Mesenchymal stem cell (in vitro differentiated cells and primary cell): ENCODE measurements around the gene PLA2G2D.
"Not testable (repeated sequence)": the region's sequence is repeated elsewhere in the genome, so short reads cannot be mapped to it uniquely, and the experiment has no call there.

ENCODE experiments used
- DNase-seq: peaks from one replicate; pipeline ENCODE4 v3.0.0-alpha.2; 2013
- H2AFZ ChIP-seq: one replicate; pipeline ENCODE4 v1.6.1; 2013; ENCODE audit warnings: low read depth, mild to moderate bottlenecking, control low read depth, inconsistent platforms, low read length, moderate library complexity
- H2AK5ac ChIP-seq: 2 replicates; pipeline ENCODE4 v1.6.1; 2013; ENCODE audit warnings: low read length, moderate library complexity, mild to moderate bottlenecking, inconsistent platforms; ENCODE audit not compliant: severe bottlenecking
- H2BK120ac ChIP-seq: one replicate; pipeline ENCODE4 v1.6.1; 2013; ENCODE audit warnings: low read depth, mild to moderate bottlenecking, inconsistent platforms, low read length, moderate library complexity
- H2BK12ac ChIP-seq, 2 experiments: one replicate each; pipeline ENCODE4 v1.6.1; 2013; ENCODE audit warnings: inconsistent platforms in 2 of 2, low read length in 2 of 2, mild to moderate bottlenecking in 2 of 2, moderate library complexity in 2 of 2, control low read depth in 1 of 2
- H2BK15ac ChIP-seq: one replicate; pipeline ENCODE4 v1.6.1; 2013; ENCODE audit warnings: mild to moderate bottlenecking, low read depth, inconsistent platforms; ENCODE audit not compliant: poor library complexity, severe bottlenecking
- H2BK5ac ChIP-seq: 2 replicates; pipeline ENCODE4 v1.6.1; 2013; ENCODE audit warnings: low read depth, mild to moderate bottlenecking, low read length, control low read depth, inconsistent platforms; ENCODE audit not compliant: poor library complexity, severe bottlenecking
- H3K14ac ChIP-seq, 2 experiments: one replicate each; pipeline ENCODE4 v1.6.1; 2013; ENCODE audit warnings: inconsistent platforms in 2 of 2, low read length in 2 of 2, control low read depth in 1 of 2, mild to moderate bottlenecking in 1 of 2, moderate library complexity in 1 of 2
- H3K18ac ChIP-seq, 2 experiments: one replicate each; pipeline ENCODE4 v1.6.1; 2013; ENCODE audit warnings: inconsistent platforms in 2 of 2, low read length in 2 of 2, control low read depth in 1 of 2, low read depth in 1 of 2, mild to moderate bottlenecking in 1 of 2
- H3K23ac ChIP-seq, 2 experiments: one replicate each; pipeline ENCODE4 v1.6.1; 2013; ENCODE audit warnings: inconsistent platforms in 2 of 2, low read length in 2 of 2, mild to moderate bottlenecking in 2 of 2, moderate library complexity in 2 of 2, control low read depth in 1 of 2
- H3K27ac ChIP-seq: 2 replicates; pipeline ENCODE4 v1.5.1; 2013; ENCODE audit warnings: mild to moderate bottlenecking, moderate library complexity, low read length, control low read depth, inconsistent platforms; ENCODE audit not compliant: poor library complexity, severe bottlenecking
- H3K27me3 ChIP-seq, 2 experiments: 2 replicates each; pipeline versions ENCODE4 v1.6.1 to v1.7.0; 2013; ENCODE audit warnings: low read length in 2 of 2, mild to moderate bottlenecking in 2 of 2, moderate library complexity in 2 of 2, control low read depth in 1 of 2, inconsistent platforms in 1 of 2; ENCODE audit not compliant: control insufficient read depth in 1 of 2, insufficient read depth in 1 of 2
- H3K36me3 ChIP-seq, 2 experiments: 2 replicates each; pipeline versions ENCODE4 v1.6.1 to v1.7.0; 2013; ENCODE audit warnings: low read length in 2 of 2, control low read depth in 1 of 2, inconsistent platforms in 1 of 2, low read depth in 1 of 2, mild to moderate bottlenecking in 1 of 2; ENCODE audit not compliant: insufficient read depth in 2 of 2, control insufficient read depth in 1 of 2
- H3K4ac ChIP-seq, 2 experiments: one replicate each; pipeline ENCODE4 v1.6.1; 2013; ENCODE audit warnings: inconsistent platforms in 2 of 2, low read length in 2 of 2, mild to moderate bottlenecking in 2 of 2, moderate library complexity in 2 of 2, control low read depth in 1 of 2, low read depth in 1 of 2
- H3K4me1 ChIP-seq: 2 replicates; pipeline ENCODE4 v1.6.1; 2013; ENCODE audit warnings: low read depth, low read length, control low read depth; ENCODE audit not compliant: control insufficient read depth, insufficient read depth
- H3K4me2 ChIP-seq: 2 replicates; pipeline ENCODE4 v1.6.1; 2013; ENCODE audit warnings: low read length, mild to moderate bottlenecking, inconsistent platforms; ENCODE audit not compliant: poor library complexity, severe bottlenecking
- H3K4me3 ChIP-seq, 2 experiments: 2 replicates each; pipeline versions ENCODE4 v1.5.1 to v1.7.0; 2013; ENCODE audit warnings: low read length in 2 of 2, mild to moderate bottlenecking in 2 of 2, control low read depth in 1 of 2, low read depth in 1 of 2; ENCODE audit not compliant: insufficient read depth in 1 of 2
- H3K79me1 ChIP-seq: replicated peaks from 2 replicates; pipeline ENCODE4 v1.6.1; 2013; ENCODE audit warnings: mild to moderate bottlenecking, control low read depth, low read length, inconsistent platforms; ENCODE audit not compliant: poor library complexity, severe bottlenecking
- H3K9ac ChIP-seq: 2 replicates; pipeline ENCODE4 v1.7.0; 2013; ENCODE audit warnings: mild to moderate bottlenecking, low read length, moderate library complexity
- H3K9me3 ChIP-seq: 2 replicates; pipeline ENCODE4 v1.7.0; 2013; ENCODE audit warnings: mild to moderate bottlenecking, low read length; ENCODE audit not compliant: control insufficient read depth
- H4K8ac ChIP-seq: one replicate; pipeline ENCODE4 v1.6.1; 2013; ENCODE audit warnings: inconsistent platforms, mild to moderate bottlenecking, low read length, moderate library complexity
- H4K91ac ChIP-seq: one replicate; pipeline ENCODE4 v1.6.1; 2013; ENCODE audit warnings: mild to moderate bottlenecking, low read length, inconsistent platforms
- WGBS: methylation state at CpG from one replicate; pipeline ENCODE4 v1.1.7; 2013; ENCODE audit warnings: mixed read lengths; 5-methylcytosine and 5-hydroxymethylcytosine counted together

The PLA2G2D gene

GRCh38 chr1:20134995-20135394, 15.7 kb upstream of the PLA2G2D start:
- Histone ChIP-seq H3K9ac (no peak overlapping the region), H3K36me3 (no peaks in the 10 kb centered on the region), H2BK15ac (no peak overlapping the region), H2BK12ac (no peak overlapping the region), H4K91ac (no peak overlapping the region), H2AFZ (no peak overlapping the region), H3K4me1 (no peaks in the 10 kb centered on the region), H3K4me3 (no peak overlapping the region), H3K9me3 (no peaks in the 10 kb centered on the region), H2BK120ac (no peak overlapping the region), H3K27ac (no peak overlapping the region), H3K79me1 (no peaks in the 10 kb centered on the region), H4K8ac (no peak overlapping the region), H3K4ac (no peak overlapping the region), H3K14ac (no peak overlapping the region), H3K27me3 (no peaks in the 10 kb centered on the region), H2BK5ac (no peak overlapping the region), H3K4me2 (no peak overlapping the region), H3K23ac (no peak overlapping the region), H3K18ac (no peak overlapping the region), H2AK5ac (no peak overlapping the region)
- no peak for DNase-seq
- WGBS: no CpG with 5 or more reads among the region's 3 CpGs

- H3K4me2 ChIP-seq, H2BK5ac ChIP-seq, H3K4me1 ChIP-seq, H3K9ac ChIP-seq, H2AK5ac ChIP-seq, DNase-seq, H3K27ac ChIP-seq, H3K36me3 ChIP-seq, H3K14ac ChIP-seq, H4K91ac ChIP-seq, H2BK120ac ChIP-seq, H2AFZ ChIP-seq, H3K4me3 ChIP-seq, H2BK12ac ChIP-seq, H3K9me3 ChIP-seq, H3K79me1 ChIP-seq, H3K27me3 ChIP-seq, H3K23ac ChIP-seq, H3K18ac ChIP-seq, H4K8ac ChIP-seq, H2BK15ac ChIP-seq, H3K4ac ChIP-seq: not testable (repeated sequence)
- 83% methylated on average over 1 of the region's 3 CpGs for WGBS
These were observed 11.2 kb upstream of the PLA2G2D start for GRCh38 chr1:20130518-20130917.

DNA sequence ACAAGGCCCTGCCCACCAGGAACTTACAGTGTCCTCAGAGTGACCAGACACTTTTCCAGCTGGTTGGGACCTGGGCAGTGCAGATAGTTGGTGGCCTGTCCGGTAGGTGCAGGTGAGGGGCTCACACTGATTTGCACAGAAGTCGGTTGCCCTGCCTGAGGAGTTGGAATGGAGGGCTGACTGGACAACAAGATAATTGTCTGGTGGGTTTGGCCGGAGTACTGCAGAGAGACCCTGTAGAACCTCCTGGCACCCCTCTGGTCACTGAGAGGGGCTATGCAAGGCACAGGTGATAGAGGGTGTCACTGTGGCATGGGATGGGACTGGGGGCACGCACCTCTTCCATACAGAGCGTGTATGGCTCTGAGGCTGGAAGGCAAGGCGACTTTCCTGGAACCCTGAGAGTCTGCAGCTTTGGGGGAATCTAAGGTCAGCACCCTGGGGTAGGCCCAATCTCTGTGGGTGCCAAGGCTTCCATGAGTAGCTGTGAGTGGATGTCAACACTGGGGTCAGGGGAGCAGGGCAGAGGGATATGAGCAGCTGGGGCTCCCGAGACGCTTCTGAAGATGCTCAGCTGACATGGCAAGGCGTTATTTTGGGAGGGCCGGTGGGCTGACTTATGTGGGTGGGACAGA, 7.6 kb upstream of the PLA2G2D start:
- Histone ChIP-seq H3K9me3 (no peaks in the 10 kb centered on the region), H3K27ac (no peak overlapping the region), H3K27me3 (no peaks in the 10 kb centered on the region), H2BK120ac (no peak overlapping the region), H3K23ac (no peak overlapping the region), H3K4me3 (no peak overlapping the region), H2AK5ac (no peak overlapping the region), H3K4ac (no peak overlapping the region), H3K9ac (no peak overlapping the region), H2BK12ac (no peak overlapping the region), H2AFZ (no peak overlapping the region), H3K4me2 (no peak overlapping the region), H3K18ac (no peak overlapping the region), H3K4me1 (no peaks in the 10 kb centered on the region), H2BK15ac (no peak overlapping the region), H4K91ac (no peak overlapping the region), H3K79me1 (no peaks in the 10 kb centered on the region), H2BK5ac (no peak overlapping the region), H4K8ac (no peak overlapping the region), H3K14ac (no peak overlapping the region), H3K36me3 (no peaks in the 10 kb centered on the region)
- 87% methylated on average over 10 of the region's 10 CpGs for WGBS
- DNase-seq: no peak

GRCh38 chr1:20126041-20126805, 6.9 kb upstream of the PLA2G2D start:
- Histone ChIP-seq H3K23ac (no peak overlapping the region), H3K4me3 (no peak overlapping the region), H3K14ac (no peak overlapping the region), H3K9ac (no peak overlapping the region), H3K4me2 (no peak overlapping the region), H3K36me3 (no peaks in the 10 kb centered on the region), H3K79me1 (no peaks in the 10 kb centered on the region), H3K27me3 (peaks cover 3 to 4% of the 10 kb centered on the region in 2 experiments), H3K18ac (no peak overlapping the region), H2BK5ac (no peak overlapping the region), H2BK15ac (no peak overlapping the region), H4K91ac (no peak overlapping the region), H2AK5ac (no peak overlapping the region), H4K8ac (no peak overlapping the region), H3K4ac (no peak overlapping the region), H3K9me3 (no peaks in the 10 kb centered on the region), H2BK12ac (no peak overlapping the region), H3K4me1 (no peaks in the 10 kb centered on the region), H3K27ac (no peak overlapping the region), H2AFZ (no peak overlapping the region), H2BK120ac (no peak overlapping the region)
- 85% methylated on average over 8 of the region's 9 CpGs for WGBS
- DNase-seq: no peak
